Caco-2 (cell line): ENCODE measurements around the gene EFCAB9. TPM values are rescaled to one million over a fixed set of nuclear protein-coding genes. Genes with fewer than 3 reads are reported as not detected.
"Not testable (repeated sequence)": the region's sequence is repeated elsewhere in the genome, so short reads cannot be mapped to it uniquely, and the experiment has no call there.

Experiments
- BruUV-seq: library from RNA; stranded (reverse); fragments of 400-500 nt; replicated peaks from 2 replicates; lab custom pipeline; 2021; lab: Mats Ljungman, UMichigan
- CTCF ChIA-PET: fragments of 300-600 bp; sonication (Branson Sonifier 250); formaldehyde crosslinking; loops from one replicate; lab custom pipeline; 2022; ENCODE audit warnings: antibody characterized with exemption; lab: Charles Lee
- POLR2A ChIA-PET: fragments of 300-600 bp; sonication (Branson Sonifier 250); formaldehyde crosslinking; loops from one replicate; lab custom pipeline; 2022; ENCODE audit warnings: antibody characterized with exemption; lab: Charles Lee
- DNase-seq, 2 experiments: peaks; one replicate each; pipeline versions ENCODE4 v3.0.0 to v3.0.0-alpha.2; 2020 to 2022
- H3K27me3 ChIP-seq: replicated peaks from 2 replicates; pipeline ENCODE4 v1.6.0; 2011; ENCODE audit warnings: low read length; ENCODE audit not compliant: control insufficient read depth, insufficient read depth
- H3K36me3 ChIP-seq: 2 replicates; pipeline ENCODE4 v1.5.1; 2011; ENCODE audit warnings: low read length; ENCODE audit not compliant: control insufficient read depth, insufficient read depth
- H3K4me1 ChIP-seq: fragments of 250-450 bp; sonication (Bioruptor Pico); 2 replicates; pipeline ENCODE4 v1.5.1; 2020; ENCODE audit warnings: mild to moderate bottlenecking
- H3K4me3 ChIP-seq: 2 replicates; pipeline ENCODE4 v1.5.1; 2011; ENCODE audit warnings: low read depth, mild to moderate bottlenecking, control low read depth, low read length
- H3K9me3 ChIP-seq: fragments of 250-450 bp; sonication (Bioruptor Pico); 2 replicates; pipeline ENCODE4 v1.5.1; 2020; ENCODE audit warnings: mild to moderate bottlenecking, moderate library complexity
- H3K27ac Mint-ChIP-seq: one replicate; pipeline ENCODE4 v1.8.0; 2022; ENCODE audit warnings: mixed read lengths; ENCODE audit not compliant: unreplicated experiment
- H3K27me3 Mint-ChIP-seq: one replicate; pipeline ENCODE4 v1.8.0; 2022; ENCODE audit warnings: mixed read lengths; ENCODE audit not compliant: insufficient read depth, unreplicated experiment
- H3K36me3 Mint-ChIP-seq: one replicate; pipeline ENCODE4 v1.8.0; 2022; ENCODE audit warnings: mild to moderate bottlenecking, mixed read lengths; ENCODE audit not compliant: insufficient read depth, unreplicated experiment
- H3K4me1 Mint-ChIP-seq: one replicate; pipeline ENCODE4 v1.8.0; 2022; ENCODE audit warnings: low read depth, mixed read lengths; ENCODE audit not compliant: unreplicated experiment
- H3K4me3 Mint-ChIP-seq: one replicate; pipeline ENCODE4 v1.8.0; 2022; ENCODE audit warnings: mild to moderate bottlenecking, moderate library complexity, mixed read lengths; ENCODE audit not compliant: unreplicated experiment
- H3K9me3 Mint-ChIP-seq: one replicate; pipeline ENCODE4 v1.8.0; 2022; ENCODE audit warnings: mixed read lengths; ENCODE audit not compliant: unreplicated experiment
- intact Hi-C: fragments of 100-400 bp; cut with micrococcal nuclease; formaldehyde crosslinking; loops from one replicate; pipeline ENCODE4 v1.10.0; 2022; ENCODE audit not compliant: unreplicated experiment
- total RNA-seq: library from RNA; stranded (reverse); gene quantifications from 2 replicates; pipeline ENCODE4 v1.2.3, GENCODE V29; 2022
- TF ChIP-seq, protein P1 (sequence below), 2 experiments: fragments of 200-600 bp in 1 of 2; IDR thresholded peaks; 1 replicate in 1 of 2; 2 replicates in 1 of 2; pipeline versions ENCODE4 v1.5.1 to v1.8.0; 2011 to 2022; ENCODE audit warnings: antibody characterized with exemption in 1 of 2, control low read depth in 1 of 2, inconsistent platforms in 1 of 2, low read depth in 1 of 2, low read length in 1 of 2, mild to moderate bottlenecking in 1 of 2, moderate library complexity in 1 of 2; ENCODE audit not compliant: insufficient read depth in 1 of 2, severe bottlenecking in 1 of 2, unreplicated experiment in 1 of 2

The EFCAB9 gene
- total RNA-seq, 1 experiment from 2014 or later = not detected

DNA sequence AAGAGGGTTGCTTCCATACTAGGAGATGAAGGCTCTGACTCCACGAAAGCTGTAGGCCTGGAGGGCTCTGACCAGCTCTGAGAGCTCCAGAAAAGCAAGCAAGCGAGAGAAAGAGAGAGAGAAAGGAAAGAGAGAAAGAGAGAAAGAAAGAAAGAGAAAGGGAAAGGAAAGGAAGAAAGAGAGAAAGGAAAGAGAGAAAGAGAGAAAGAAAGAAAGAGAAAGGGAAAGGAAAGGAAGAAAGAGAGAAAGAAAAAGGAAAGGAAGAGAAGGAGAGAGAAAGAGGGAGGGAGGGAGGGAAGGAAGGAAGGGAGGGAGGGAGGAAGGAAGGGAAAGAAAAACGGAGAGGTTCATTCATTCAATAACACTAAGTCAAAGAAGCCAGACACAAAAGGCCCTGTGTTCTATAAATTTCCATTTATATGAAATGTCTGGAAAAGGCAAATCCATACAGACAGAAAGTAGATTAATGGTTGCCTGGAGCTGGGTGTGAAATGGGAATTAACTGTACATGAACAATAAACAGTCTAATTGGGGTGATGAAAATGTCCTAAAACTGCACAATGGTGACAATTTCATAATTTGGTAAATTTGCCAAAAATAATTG, 4.2 kb upstream of the EFCAB9 start:
- H3K4me3 ChIP-seq = no peak overlapping the region
- H3K36me3 ChIP-seq = no peaks in the 10 kb centered on the region
- Mint-ChIP-seq H3K27me3 (peaks cover 3% of the 10 kb centered on the region), H3K9me3 (no peaks in the 10 kb centered on the region), H3K36me3 (peaks cover 17% of the 10 kb centered on the region), H3K4me1 (no peaks in the 10 kb centered on the region), H3K27ac (no peak overlapping the region), H3K4me3 (no peak overlapping the region)
- TF ChIP-seq, protein P1, sequence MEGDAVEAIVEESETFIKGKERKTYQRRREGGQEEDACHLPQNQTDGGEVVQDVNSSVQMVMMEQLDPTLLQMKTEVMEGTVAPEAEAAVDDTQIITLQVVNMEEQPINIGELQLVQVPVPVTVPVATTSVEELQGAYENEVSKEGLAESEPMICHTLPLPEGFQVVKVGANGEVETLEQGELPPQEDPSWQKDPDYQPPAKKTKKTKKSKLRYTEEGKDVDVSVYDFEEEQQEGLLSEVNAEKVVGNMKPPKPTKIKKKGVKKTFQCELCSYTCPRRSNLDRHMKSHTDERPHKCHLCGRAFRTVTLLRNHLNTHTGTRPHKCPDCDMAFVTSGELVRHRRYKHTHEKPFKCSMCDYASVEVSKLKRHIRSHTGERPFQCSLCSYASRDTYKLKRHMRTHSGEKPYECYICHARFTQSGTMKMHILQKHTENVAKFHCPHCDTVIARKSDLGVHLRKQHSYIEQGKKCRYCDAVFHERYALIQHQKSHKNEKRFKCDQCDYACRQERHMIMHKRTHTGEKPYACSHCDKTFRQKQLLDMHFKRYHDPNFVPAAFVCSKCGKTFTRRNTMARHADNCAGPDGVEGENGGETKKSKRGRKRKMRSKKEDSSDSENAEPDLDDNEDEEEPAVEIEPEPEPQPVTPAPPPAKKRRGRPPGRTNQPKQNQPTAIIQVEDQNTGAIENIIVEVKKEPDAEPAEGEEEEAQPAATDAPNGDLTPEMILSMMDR (IDR thresholded peaks at IDR 0.05; ENCODE audit: insufficient read depth in 1 of 2, low read depth in 1 of 2, low read length in 1 of 2, severe bottlenecking in 1 of 2, unreplicated experiment in 1 of 2) = no peak
- H3K9me3 ChIP-seq = no peaks in the 10 kb centered on the region
- no peaks in the 10 kb centered on the region for H3K27me3 ChIP-seq
- H3K4me1 ChIP-seq = peaks cover 8% of the 10 kb centered on the region; the same call in 1 of the 2 replicates
- ChIA-PET CTCF (interaction anchor here (0.5 to 2.0 kb wide), 4 partner anchors 15 to 574 kb away, joined by 3 to 7 read pairs (median 4); no protein-coding TSS in a partner anchor), POLR2A (no interaction called here)
- intact Hi-C loops = loop anchor here (5.0 kb wide), 2 partner anchors 47 to 277 kb away; no protein-coding TSS in a partner anchor
- BruUV-seq = no TSS peak
- no peak for DNase-seq

DNA sequence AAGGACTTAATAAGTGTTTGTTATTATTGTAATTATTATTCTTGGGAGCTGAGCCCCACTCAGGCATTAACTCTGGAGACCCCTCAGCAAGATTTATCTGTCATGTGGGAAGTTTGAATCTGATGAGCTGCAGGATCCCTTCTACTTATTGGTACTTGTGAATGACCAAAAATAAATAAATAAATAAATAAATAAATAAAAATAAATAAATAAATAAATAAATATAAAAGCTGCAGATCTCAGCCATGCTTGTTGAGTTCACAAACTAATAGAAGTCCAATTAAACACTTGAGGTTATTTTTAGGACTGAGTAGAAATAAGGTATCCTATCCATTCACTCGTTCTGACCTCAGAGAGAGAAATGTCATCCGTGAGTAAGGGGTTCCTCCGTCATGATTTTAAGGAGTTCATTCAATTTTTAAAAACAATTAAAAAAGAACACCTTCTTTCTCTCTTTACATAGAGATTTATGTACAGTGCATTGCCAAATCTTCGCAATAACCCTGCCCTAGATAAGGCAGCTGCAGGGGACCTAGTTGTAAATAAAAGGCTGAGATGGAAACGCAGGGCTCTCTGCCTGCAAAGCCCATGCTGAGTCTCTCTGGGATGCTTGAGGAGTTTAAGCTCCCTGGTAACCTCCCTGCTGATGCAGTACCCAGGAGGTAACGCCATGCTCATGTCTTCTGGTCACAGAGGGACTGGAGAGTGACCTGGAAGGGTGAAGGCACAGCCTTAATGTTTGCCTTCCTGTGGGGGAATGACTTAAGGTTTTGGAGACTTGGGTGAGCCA, 1.2 kb downstream of the EFCAB9 start:
- Histone ChIP-seq H3K27me3 (no peaks in the 10 kb centered on the region), H3K4me1 (no peaks in the 10 kb centered on the region), H3K9me3 (no peaks in the 10 kb centered on the region), H3K4me3 (no peak overlapping the region), H3K36me3 (no peaks in the 10 kb centered on the region)
- ChIA-PET POLR2A (no interaction called here), CTCF (no interaction called here)
- no peaks in the 10 kb centered on the region for H3K9me3 Mint-ChIP-seq
- intact Hi-C loops = no loop called here
- no peak overlapping the region for H3K4me3 Mint-ChIP-seq
- no peaks in the 10 kb centered on the region for H3K4me1 Mint-ChIP-seq
- TF ChIP-seq, protein P1 (IDR thresholded peaks at IDR 0.05; ENCODE audit: insufficient read depth in 1 of 2, low read depth in 1 of 2, low read length in 1 of 2, severe bottlenecking in 1 of 2, unreplicated experiment in 1 of 2) = no peak
- H3K27ac Mint-ChIP-seq = no peak overlapping the region
- BruUV-seq = no TSS peak
- H3K36me3 Mint-ChIP-seq = no peaks in the 10 kb centered on the region
- peak in 1 of 2 experiments; percentile 14 for DNase-seq
- no peaks in the 10 kb centered on the region for H3K27me3 Mint-ChIP-seq

DNA sequence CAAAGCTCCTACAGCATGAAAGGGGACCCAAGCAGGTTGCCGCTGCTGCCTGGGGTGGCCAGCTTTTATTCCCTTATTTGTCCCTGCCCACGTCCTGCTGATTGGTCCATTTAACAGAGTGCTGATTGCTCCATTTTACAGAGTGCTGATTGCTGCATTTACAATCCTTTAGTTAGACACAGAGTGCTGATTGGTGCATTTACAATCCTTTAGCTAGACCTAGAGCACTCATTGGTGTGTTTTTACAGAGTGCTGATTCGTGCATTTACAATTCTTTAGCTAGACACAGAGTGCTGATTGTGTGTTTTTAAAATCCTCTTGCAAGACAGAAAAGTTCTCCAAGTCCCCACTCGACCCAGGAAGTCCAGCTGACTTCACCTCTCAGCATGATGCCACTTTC, 3.8 kb downstream of the EFCAB9 start:
- DNase-seq, H3K4me1 ChIP-seq, H3K27me3 Mint-ChIP-seq, H3K9me3 ChIP-seq, H3K36me3 Mint-ChIP-seq, H3K4me3 Mint-ChIP-seq, H3K27ac Mint-ChIP-seq, BruUV-seq, H3K27me3 ChIP-seq, H3K4me1 Mint-ChIP-seq, intact Hi-C loops, H3K4me3 ChIP-seq, H3K36me3 ChIP-seq, H3K9me3 Mint-ChIP-seq, CTCF ChIA-PET, POLR2A ChIA-PET: not testable (repeated sequence)
